GM20431 (cell line): Measurements from ENCODE around the gene GSTT4.
"Not testable (repeated sequence)": the region's sequence is repeated elsewhere in the genome, so short reads cannot be mapped to it uniquely, and the experiment has no call there.

ENCODE experiments used
- in situ Hi-C: fragments of 300-500 bp; cut with MseI, MboI; formaldehyde crosslinking; loops from one replicate; pipeline ENCODE4 v1.15.0; 2020; ENCODE audit warnings: low sequenced_read_pairs; ENCODE audit not compliant: unreplicated experiment

GSTT4 gene

DNA sequence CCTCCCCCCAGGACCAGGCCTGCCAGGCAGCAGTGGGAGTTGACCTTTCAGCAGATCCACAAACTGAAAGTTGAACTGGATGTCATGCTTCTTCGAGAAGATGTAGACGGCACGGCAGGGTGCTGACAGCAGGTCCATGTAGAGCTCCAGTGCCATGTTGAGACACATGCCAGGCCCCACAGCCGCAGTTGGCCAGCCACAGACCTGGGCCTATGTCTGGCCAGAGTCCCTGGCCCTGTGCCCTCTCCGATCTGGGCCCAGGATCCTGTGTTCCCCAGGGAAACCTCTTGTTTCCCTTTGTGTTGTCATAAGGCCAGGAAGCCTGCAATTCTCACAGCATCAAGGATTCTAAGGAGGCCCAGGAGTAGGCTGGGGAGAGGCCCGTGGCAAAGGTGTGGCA lies at the start of gene GSTT4:
Gene GSTT4 (minus strand): TSS at position 253 of the 400 bp plus-strand sequence. CDS start 97 bp downstream, at position 156.
- in situ Hi-C loops = loop anchor here (25.0 kb wide), 1 partner anchor 532 kb away; no protein-coding TSS in a partner anchor

DNA sequence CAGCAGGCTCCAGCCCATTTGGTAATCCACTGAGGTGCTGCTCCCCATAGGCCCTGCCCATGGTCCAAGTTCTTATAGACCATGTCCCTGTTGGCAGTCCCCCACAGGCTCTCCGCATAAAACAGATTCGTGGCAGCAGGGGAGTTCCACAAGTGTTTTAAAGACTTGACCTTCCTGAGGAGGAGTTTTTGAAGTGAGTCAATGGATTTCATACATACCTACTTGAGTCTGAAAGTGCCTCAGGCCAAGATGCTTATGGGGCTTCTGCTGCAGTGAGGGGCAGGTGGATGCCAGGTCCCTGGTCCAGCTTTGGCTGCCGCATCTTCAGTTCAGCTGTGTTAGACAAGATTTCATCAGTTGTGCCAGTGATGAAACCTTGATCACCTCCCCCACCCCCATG lies 49.1 kb upstream of the GSTT4 start:
- in situ Hi-C loops = no loop called here

DNA sequence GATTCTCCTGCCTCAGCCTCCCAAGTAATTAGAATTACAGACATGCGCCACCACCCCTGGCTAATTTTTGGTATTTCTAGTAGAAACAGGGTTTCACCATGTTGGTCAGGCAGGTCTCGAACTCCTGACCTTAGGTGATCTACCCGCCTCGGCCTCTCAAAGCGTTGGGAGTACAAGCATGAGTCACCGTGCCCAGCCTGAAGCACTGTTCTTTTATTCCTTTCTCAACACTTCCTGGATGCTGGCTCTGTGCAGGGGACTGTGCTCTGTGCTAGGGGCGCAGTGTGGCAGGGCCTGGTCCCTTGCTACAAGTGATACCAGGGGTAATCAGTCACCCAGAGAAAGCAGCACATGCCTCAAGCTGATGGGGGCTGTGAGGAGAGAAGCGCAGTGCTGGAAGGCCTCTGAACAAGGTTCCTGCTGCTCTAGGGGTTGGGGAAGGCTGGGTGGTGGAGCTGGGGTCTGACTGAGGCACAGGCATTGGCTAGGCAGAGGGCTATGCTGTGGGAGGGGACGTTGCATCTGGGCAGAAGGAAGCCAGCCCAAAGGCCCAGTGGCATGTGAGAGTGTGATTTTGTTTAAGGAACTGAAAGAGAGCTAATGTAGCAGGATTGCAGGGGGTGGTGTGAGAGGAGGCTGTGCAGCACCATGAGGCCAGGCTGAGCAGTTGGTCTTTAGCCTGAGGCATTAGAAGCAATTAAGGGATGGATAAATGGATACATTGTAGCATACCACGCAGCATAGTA lies 48.4 kb upstream of the GSTT4 start:
- in situ Hi-C loops = no loop called here

DNA sequence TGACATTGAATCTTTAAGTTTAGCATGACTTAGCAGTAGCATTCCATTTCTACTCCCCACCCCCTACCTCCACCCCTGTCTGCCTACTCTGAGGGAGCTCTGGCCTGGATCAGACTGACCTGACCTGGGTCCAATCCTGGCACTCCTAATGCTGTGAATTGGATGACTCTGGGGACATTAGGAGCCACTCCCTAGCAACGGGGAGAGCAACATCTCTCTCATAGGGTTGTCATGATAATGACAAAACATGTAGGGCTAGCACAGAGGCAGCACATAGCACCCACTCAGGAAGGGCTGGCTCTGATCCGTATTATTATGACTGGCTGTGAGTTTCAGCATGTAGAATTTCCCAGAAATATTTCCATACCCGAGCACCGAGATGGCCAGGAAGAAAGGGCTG lies 46.3 kb upstream of the GSTT4 start:
- in situ Hi-C loops = no loop called here

DNA sequence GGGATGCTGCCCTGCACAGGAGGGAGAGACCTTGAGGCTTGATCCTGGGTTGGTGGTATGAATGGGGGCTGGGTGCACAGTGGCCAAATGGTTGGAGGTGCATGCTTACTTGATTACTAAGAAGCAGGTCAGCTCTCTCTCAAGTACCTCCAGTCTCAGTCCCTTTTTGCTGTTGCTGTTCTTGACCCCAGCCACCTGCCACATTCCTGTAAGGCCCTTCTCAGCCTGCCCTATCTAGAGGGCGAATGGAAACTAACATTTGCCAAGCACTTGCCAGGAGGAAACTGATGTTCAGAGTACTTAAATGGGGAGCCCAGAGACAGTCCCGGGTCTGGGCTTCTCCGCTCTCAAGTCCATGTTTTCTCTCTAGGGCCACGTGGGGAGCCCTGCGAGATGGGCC lies 45.8 kb upstream of the GSTT4 start:
- in situ Hi-C loops = no loop called here

DNA sequence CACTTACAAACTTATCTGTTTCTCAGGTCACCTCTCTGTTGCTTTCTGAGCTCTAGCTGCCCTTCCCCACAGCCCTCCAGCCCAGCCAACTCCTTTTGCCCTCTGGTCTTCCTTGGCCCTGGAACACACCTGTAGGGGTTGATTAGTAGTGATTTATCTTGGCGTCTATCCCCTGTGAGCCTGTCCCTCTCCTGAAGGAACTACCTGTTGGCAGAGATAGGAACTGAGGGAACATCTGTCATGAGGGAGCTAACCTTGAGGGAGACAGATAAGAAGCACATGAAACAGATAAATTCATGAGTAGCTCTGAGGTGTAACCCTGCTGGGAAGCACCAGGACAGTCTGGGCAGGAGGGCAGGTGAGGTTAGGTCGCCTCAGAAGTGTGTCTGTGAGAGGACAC lies 44.7 kb upstream of the GSTT4 start:
- in situ Hi-C loops = no loop called here

DNA sequence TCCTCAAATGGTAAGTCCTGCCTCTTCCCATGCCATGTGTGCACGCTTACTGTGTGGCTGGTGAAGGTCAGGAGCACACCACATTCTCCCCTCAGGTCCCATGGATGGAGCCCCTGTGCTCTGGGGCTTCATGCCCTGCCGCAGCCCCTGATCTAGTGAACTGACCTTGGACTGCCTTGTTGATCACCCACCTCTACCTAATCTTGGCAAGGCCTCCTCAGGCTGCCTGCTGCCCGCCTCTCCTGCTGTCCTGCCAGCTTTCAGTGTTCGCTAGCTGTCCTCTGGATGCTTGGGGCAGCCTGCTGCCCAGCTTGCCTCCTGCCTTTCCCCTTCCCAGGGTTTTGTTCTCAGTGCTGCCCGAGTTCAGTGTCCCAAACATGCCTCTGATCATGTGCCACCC lies 44.0 kb upstream of the GSTT4 start:
- in situ Hi-C loops = no loop called here

DNA sequence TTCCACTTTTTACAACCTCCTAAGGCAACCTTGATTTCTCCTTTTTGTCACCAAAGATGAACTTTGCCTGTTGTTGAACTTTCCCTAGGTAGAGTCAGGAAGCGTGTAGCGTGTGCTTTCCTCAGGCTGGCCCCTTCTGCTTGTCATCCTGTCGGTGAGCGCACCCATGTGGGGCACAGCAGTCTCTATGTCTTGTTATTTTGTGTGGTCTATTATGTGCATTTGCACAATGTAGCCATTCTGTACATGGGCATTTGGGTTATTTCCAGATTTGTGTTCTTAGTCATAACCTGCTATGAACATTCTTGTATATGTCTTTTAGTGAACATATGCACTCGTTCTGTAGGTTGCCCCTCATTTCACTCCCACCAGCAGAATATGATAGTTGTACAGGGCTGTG lies 40.8 kb upstream of the GSTT4 start:
- in situ Hi-C loops = no loop called here

DNA sequence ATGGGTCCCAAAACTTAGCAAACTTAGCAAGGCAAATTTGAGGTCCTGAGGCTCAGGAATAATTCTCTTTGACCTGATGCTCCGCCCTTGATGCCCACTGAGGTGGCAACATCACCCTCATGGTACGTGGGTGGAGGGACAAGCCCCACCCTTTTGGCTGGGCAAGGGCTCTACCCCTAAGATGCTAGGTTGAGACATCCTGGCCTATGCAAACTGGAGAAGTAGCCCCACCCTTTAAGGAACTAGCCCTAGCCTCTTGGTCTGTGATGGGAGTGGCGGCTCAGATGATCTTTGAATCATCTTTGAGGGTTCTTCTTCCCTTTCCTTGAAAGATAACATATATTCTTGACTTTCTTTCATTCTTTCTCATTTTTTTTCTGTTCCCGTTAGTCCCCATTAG lies 38.7 kb upstream of the GSTT4 start:
- in situ Hi-C loops = no loop called here

DNA sequence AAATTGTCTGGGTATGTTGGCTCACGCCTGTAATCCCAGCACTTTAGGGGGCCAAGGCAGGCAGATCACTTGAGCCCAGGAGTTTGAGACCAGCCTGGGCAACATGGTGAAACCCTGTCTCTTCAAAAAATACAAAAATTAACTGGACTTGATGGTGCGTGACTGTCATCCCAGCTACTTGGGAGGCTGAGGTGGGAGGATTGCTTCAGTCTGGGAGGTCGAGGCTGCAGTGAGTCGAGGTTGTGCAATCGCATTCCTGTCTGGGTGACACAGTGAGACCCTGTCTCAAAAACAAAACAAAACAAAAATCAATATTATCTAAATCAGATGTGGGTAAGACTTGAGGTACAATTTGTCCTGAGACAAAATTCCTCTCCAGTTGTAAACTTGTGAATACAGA lies 38.2 kb upstream of the GSTT4 start:
- in situ Hi-C loops = not testable (repeated sequence)

DNA sequence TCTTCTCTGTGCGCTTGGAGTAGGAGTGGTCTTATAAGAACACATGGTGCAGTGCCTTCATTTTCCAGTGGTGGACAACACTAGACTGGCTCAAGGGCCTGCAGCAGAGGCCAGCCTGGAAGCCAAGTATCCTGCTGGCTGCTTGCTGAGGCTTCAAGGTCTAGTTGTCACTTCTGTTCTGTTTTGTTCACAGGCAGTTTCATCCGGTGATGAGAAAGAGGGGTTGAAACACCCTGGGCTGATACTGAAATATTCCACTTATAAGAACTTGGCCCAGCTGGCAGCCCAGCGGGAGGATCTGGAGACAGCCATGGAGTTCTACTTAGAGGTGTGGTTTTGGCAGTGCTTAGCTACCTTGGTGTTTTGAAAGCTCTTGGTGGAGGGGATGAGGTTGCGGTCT lies 35.7 kb upstream of the GSTT4 start:
- in situ Hi-C loops = no loop called here

DNA sequence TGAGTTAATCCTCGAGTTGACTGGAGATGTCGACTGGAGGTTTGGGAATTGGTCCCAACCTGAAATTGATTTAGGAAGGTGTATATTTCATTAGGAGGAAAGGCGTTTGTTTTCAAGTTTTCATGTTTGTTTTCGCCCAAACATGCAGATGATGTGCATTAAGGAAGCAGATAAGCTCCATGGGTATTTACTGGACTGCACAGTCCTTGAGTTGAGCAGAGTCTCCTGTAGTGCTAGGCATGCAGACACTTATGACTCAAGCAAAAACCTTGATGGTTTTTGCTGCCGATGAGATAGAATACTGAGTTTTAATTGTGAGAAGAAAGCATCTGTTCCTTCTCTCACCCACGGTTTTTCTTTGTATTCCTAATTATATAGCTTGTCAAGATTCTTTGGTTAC lies 33.8 kb upstream of the GSTT4 start:
- in situ Hi-C loops = no loop called here

DNA sequence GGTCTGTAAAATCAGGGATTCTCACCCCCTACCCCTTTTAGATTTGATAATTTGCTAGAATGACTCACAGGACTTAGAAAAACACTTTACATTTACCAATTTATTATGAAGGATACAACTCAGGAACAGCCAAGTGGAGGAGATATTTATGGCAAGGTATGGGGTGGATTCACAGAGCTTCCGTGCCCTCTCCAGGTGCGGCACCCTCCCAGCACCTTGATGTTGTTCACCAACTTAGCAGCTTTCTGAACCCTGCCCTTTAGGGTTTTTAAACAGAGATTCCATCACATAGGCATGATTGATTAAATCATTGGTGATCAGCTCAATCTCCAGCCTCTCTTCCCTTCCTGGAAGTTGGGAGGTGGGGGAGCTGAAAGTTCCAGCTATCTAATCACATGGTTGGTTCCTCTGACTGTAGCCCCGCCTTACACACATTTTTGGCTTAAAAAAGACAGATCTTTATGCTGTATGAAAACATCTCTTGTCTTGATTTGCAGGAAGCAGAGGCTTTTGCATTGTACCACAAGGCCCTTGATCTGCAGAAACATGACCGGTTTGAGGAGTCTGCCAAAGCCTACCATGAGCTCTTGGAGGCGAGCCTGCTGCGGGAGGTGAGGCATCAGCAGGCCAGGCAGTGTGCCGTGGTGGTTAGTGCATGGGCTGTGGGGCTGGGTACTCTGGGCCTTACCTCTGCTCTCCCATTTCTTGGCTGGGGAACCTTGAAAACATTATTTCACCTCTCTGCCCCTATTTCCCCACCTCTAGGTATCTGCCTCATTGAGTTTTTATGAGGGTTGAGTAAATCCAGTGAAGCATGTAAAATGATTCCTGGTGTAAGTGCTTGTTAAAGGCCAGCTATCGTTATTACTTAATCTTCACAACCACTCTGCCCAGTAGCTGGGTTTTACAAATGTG lies 32.9 kb upstream of the GSTT4 start:
- in situ Hi-C loops = no loop called here

DNA sequence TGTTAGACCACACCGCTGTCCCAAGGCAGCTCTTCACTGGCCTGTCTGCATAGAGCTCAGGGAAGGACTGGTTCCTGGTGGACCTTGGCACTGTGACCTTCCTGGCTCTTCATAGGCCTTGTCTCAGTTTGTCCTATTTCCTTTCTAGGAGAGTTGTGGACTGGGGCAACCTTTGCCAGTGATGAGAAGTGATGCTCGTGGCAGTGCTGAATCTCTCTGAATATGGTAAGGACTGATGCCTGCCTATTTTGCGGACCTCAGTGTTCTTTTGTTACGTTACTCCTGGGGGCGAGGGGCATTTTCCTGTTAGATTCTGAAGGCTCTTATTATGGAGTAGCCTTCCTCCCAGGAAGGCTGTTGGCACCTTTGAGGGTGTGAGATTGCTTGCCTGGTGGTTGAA lies 30.0 kb upstream of the GSTT4 start:
- in situ Hi-C loops = no loop called here

DNA sequence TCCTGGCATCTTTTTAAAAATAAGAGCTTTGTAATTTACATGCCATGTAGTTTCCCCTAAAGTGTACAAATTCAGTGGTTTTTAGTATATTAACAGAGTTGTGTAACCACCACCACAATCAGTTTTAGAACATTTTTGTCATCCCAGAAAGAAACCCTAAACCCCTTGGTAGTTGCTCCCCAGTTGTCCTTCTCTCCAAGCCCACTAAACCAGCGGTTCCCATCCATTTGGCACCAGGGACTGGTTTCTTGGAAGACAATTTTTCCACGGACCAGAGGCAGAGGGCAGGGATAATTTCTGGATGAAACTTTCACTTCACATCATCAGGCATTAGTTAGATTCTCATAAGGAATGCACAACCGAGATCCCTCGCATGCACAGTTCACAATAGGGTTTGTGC lies 28.5 kb upstream of the GSTT4 start:
- in situ Hi-C loops = no loop called here

DNA sequence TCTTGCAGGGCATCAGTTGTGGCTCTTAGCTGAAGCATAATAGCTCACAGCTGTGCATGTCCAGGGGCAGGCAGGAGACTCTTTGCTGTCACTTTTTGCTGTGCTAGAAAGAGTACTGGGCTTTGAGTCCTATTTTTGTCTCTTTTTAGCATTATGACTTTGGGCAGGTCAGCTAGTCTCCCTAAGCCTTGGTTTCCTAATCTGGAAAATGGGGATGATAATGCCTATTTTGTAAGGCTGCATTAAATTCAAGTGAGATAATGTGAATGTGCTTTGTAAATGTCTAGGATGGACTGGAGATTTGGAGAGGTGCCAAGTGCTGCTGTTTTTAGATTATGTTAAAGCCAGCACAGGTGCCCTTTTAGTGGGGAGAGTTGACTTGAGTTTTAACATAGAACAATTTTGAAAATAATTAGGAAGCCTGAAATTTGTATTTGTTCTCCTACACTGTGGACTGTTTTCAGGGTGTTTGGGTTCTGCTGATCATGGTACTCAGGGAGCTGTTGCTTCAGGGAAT lies 25.0 kb upstream of the GSTT4 start:
- in situ Hi-C loops = no loop called here

DNA sequence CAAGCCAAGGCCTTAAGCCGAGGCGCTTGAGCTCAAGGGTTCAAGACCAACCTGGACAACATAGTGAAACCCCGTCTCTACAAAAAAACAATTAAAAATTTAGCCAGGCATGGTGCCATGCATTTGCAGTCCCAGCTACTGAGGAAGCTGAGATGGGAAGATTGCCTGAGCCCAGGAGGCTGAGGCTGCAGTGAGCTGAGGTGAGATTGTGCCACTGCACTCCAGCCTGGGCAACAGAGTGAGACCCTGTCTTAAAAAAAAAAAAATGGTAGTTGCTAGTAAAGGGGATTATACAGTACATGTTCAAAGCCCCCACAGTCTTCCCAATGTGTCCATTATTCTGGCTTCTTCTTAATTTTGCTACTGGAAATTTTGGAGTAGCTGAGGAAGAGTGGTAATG lies 24.1 kb upstream of the GSTT4 start:
- in situ Hi-C loops = no loop called here

DNA sequence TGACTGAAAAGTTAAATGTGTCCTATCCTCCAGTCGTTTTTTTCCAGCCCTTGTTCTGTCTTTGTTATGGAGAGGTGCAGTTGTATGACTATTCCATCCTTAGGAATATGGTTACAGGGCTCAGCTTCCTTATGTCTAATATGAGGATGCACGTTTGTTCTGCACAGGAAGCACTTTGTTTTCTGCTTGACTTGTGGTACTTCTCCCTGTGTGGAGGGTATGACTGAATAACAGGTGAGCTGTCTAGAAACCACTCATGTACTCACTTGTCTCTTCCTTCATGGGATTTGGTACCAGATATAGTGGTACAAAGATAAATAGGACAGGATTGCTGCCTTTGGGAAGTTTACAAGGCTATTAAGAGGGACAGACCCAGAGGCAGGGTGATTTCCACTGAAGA lies 23.3 kb upstream of the GSTT4 start:
- in situ Hi-C loops = no loop called here

DNA sequence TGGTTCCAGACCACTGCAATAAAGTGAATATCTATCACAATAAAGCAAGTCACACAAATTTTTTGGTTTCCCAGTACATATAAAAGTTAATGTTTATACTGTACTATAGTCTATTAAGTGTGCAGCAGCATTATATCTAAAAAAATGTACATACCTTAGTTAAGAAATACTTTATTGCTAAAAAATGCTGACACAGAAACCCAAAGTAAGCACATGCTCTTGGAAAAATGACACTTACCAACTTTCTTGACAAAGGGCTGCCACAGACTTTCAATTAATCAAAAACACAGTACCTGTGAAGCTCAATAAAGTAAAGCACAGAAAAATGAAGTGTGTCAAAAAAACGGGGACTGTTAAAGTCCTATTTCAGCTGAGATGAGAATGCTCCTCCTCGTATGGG lies 22.7 kb upstream of the GSTT4 start:
- in situ Hi-C loops = no loop called here

DNA sequence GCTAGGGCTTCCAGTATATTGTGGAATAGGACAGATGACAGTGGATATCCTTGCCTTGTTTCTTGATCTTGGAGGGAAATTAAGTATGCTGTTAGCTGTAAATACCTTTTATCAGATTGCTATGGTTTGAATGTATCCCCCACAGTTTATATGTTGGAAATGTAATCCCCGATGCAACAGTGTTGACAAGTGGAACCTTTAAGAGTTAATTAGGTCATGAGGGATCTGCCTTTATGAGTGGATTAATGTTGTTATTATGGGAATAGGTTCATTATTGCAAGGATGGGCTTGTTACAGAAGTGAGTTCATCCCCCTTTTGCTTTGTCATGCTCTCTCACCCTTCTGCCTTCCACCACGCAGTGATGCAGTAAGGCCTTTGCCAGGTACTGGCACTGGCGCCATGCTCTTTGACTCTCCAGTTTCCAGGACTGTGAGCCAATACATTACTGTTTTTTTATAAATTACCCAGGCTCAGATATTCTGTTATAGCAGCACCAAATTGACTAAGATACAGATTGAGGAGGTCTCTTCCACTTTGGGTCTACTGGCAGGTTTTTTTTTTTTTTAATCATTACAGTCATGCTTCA lies 22.2 kb upstream of the GSTT4 start:
- in situ Hi-C loops = no loop called here

DNA sequence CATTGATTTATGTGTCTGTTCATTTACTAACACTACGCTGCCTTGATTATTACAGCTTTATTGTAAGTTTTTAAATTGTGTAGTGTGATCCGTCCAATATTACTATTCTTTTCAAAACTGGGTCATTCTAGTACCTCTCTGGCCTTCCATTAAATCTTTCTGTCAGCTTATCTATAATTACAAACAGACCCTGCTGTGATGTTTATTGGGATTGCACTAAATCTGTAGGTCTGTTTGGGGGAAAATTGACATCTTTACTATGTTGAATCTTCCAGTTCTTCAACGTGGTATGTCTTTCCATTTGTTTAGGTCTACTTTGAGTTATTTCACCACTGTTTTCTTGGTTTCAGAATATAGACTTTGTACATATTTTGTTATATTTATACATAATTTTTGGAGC lies 21.5 kb upstream of the GSTT4 start:
- in situ Hi-C loops = no loop called here
